ENCODE data around the gene NEO1.

NEO1 gene

DNA sequence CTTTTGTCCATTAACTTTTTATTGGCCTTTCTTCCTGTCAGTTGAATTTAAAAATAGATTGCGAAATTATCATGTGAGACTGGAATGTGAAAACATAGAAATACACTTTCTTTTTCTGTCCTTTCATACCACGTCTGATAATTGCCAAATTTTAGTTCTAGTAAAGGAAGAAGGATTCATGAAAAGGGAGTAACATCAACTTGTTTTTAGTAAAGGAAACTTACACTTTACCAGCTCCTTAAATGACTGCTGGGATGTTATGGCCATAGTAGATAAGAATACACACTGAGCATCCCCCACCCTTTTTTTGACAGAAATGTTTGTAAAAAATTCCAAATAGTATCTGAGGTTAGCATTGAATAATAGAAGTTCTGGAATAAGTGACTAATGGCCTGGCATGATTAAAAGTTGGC is 137.9 kb downstream of the NEO1 start (continued):
- TF ChIP-seq, protein P1, sequence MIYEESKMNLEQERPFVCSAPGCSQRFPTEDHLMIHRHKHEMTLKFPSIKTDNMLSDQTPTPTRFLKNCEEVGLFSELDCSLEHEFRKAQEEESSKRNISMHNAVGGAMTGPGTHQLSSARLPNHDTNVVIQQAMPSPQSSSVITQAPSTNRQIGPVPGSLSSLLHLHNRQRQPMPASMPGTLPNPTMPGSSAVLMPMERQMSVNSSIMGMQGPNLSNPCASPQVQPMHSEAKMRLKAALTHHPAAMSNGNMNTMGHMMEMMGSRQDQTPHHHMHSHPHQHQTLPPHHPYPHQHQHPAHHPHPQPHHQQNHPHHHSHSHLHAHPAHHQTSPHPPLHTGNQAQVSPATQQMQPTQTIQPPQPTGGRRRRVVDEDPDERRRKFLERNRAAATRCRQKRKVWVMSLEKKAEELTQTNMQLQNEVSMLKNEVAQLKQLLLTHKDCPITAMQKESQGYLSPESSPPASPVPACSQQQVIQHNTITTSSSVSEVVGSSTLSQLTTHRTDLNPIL (CRISPR knock-in tag; IDR thresholded peaks at IDR 0.05; ENCODE audit: low read depth), result no peak

DNA sequence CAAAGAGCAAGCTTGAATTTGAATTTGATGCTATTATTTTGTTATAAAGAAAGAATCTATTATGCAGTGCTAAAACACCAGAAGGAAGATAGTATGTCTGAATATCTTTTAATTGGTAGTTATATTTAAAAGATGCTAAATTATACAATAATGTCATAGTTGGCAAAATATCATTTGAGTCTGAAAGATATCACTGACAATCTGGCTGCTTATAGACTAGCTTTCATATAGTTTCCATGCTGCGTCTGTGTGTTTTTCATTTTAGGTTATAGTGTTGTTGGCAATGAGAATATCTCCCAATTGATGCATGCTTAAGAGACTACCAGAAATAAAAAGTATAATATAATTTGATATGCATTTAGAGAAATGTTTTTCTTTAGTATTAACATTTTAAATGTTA is 142.9 kb downstream of the NEO1 start:
- TF ChIP-seq ZNF565 (CRISPR knock-in tag; conservative IDR thresholded peaks at IDR 0.05; ENCODE audit: low read depth) (no peak), BACH2 (CRISPR knock-in tag; IDR thresholded peaks at IDR 0.05; ENCODE audit: borderline replicate concordance) (no peak), TCF4 (CRISPR knock-in tag; IDR thresholded peaks at IDR 0.05; ENCODE audit: borderline replicate concordance) (no peak), ARNTL (CRISPR knock-in tag; IDR thresholded peaks at IDR 0.05; ENCODE audit: borderline replicate concordance, low read depth) (no peak), ISL1 (CRISPR knock-in tag; IDR thresholded peaks at IDR 0.05) (no peak), RARB (CRISPR knock-in tag; IDR thresholded peaks at IDR 0.05) (no peak)
- TF ChIP-seq, protein P2, sequence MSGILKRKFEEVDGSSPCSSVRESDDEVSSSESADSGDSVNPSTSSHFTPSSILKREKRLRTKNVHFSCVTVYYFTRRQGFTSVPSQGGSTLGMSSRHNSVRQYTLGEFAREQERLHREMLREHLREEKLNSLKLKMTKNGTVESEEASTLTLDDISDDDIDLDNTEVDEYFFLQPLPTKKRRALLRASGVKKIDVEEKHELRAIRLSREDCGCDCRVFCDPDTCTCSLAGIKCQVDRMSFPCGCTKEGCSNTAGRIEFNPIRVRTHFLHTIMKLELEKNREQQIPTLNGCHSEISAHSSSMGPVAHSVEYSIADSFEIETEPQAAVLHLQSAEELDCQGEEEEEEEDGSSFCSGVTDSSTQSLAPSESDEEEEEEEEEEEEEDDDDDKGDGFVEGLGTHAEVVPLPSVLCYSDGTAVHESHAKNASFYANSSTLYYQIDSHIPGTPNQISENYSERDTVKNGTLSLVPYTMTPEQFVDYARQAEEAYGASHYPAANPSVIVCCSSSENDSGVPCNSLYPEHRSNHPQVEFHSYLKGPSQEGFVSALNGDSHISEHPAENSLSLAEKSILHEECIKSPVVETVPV (CRISPR knock-in tag; IDR thresholded peaks at IDR 0.05), result no peak
- TF ChIP-seq, protein P3, sequence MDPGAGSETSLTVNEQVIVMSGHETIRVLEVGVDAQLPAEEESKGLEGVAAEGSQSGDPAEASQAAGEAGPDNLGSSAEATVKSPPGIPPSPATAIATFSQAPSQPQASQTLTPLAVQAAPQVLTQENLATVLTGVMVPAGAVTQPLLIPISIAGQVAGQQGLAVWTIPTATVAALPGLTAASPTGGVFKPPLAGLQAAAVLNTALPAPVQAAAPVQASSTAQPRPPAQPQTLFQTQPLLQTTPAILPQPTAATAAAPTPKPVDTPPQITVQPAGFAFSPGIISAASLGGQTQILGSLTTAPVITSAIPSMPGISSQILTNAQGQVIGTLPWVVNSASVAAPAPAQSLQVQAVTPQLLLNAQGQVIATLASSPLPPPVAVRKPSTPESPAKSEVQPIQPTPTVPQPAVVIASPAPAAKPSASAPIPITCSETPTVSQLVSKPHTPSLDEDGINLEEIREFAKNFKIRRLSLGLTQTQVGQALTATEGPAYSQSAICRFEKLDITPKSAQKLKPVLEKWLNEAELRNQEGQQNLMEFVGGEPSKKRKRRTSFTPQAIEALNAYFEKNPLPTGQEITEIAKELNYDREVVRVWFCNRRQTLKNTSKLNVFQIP (CRISPR knock-in tag; IDR thresholded peaks at IDR 0.05; ENCODE audit: borderline replicate concordance, low read depth), result no peak
- no peak for ATAC-seq

DNA sequence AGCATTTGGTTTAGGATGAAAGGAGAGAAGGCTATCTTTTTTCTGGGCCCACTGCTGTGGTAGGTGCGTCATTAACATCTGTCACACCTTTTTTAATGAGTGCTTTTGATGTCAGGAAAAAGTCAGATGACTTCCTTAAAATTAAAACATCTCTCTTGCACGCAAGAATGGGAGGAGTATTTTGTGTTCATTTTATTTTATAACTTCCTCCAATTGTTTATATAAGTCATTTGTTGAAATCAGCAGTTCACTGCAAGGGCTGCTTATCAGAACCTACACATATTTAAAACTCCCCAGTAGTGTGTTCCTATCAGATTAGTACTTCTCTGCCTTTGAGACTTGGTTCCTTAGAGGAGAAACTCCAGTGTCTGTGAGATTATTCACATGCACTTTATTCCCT is 143.8 kb downstream of the NEO1 start:
- TF ChIP-seq, protein P1 (CRISPR knock-in tag; IDR thresholded peaks at IDR 0.05; ENCODE audit: low read depth), result no peak
- no peak for TF ChIP-seq ESRRG (CRISPR knock-in tag; IDR thresholded peaks at IDR 0.05)
- TF ChIP-seq ZNF8 (CRISPR knock-in tag; IDR thresholded peaks at IDR 0.05), result no peak
- TF ChIP-seq, protein P4, sequence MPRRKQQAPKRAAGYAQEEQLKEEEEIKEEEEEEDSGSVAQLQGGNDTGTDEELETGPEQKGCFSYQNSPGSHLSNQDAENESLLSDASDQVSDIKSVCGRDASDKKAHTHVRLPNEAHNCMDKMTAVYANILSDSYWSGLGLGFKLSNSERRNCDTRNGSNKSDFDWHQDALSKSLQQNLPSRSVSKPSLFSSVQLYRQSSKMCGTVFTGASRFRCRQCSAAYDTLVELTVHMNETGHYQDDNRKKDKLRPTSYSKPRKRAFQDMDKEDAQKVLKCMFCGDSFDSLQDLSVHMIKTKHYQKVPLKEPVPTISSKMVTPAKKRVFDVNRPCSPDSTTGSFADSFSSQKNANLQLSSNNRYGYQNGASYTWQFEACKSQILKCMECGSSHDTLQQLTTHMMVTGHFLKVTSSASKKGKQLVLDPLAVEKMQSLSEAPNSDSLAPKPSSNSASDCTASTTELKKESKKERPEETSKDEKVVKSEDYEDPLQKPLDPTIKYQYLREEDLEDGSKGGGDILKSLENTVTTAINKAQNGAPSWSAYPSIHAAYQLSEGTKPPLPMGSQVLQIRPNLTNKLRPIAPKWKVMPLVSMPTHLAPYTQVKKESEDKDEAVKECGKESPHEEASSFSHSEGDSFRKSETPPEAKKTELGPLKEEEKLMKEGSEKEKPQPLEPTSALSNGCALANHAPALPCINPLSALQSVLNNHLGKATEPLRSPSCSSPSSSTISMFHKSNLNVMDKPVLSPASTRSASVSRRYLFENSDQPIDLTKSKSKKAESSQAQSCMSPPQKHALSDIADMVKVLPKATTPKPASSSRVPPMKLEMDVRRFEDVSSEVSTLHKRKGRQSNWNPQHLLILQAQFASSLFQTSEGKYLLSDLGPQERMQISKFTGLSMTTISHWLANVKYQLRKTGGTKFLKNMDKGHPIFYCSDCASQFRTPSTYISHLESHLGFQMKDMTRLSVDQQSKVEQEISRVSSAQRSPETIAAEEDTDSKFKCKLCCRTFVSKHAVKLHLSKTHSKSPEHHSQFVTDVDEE (CRISPR knock-in tag; IDR thresholded peaks at IDR 0.05), result no peak
- no peak for TF ChIP-seq ZNF70 (CRISPR knock-in tag; IDR thresholded peaks at IDR 0.05)

DNA sequence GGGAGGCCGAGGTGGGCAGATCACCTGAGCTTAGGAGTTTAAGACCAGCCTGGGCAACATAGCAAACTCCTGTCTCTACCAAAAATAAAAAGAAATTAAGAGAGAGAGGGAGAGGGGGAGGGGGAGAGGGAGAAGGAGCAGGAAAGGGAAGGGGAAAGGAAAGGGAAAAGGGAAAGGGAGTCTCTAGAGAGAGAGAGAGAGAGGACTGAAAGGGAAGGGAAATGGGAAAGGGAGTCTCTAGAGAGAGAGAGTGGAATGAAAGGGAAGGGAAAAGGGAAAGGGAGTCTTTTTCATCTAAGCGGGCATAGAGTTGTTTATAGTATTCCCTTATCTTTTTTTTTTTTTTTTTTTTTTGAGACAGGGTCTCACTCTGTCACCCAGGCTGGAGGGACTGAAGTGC is 148.1 kb downstream of the NEO1 start:
- TF ChIP-seq TOX (CRISPR knock-in tag; IDR thresholded peaks at IDR 0.05; ENCODE audit: borderline replicate concordance) (no peak), ZFP30 (CRISPR knock-in tag; IDR thresholded peaks at IDR 0.05) (no peak), SNAI2 (CRISPR knock-in tag; IDR thresholded peaks at IDR 0.05) (no peak), GLIS3 (CRISPR knock-in tag; IDR thresholded peaks at IDR 0.05) (no peak)
- TF ChIP-seq, protein P4 (CRISPR knock-in tag; IDR thresholded peaks at IDR 0.05), result no peak
- ATAC-seq, result no peak

More for the DNA sequence above, 143.8 kb downstream of the NEO1 start:
- no peak for ATAC-seq
